ENCODE measurements around the gene NSUN3. TPM values are rescaled to one million over a fixed set of nuclear protein-coding genes. Genes with fewer than 3 reads are reported as not detected.
A peak's percentile ranks its signal among the peaks of the same experiment; 100 is the strongest.

NSUN3 gene
- total RNA-seq, 1 experiment from 2014 or later = 18.8 TPM

GRCh38 chr3:94065122-94065521 lies 2.3 kb downstream of the NSUN3 start:
- peak in 1 of 2 experiments; percentile 20 for DNase-seq
- H3K4me2 ChIP-seq = peak overlapping the region; percentile 88; the same call in 1 of the 2 replicates
- H3K4me1 ChIP-seq (replicated peaks; ENCODE audit: insufficient read depth) = peaks cover 19% of the 10 kb centered on the region
- no TSS peak for BruUV-seq (replicated peaks)
- no peaks in the 10 kb centered on the region for H3K9me3 ChIP-seq (ENCODE audit: insufficient read depth, low read depth)
- H3F3A ChIP-seq (ENCODE audit: insufficient read depth, low read depth) = peaks cover 23% of the 10 kb centered on the region; the same call in 1 of the 2 replicates
- no peak overlapping the region for H3K27ac ChIP-seq
- no peaks in the 10 kb centered on the region for H3K9me2 ChIP-seq (ENCODE audit: insufficient read depth)
- ChIA-PET CTCF (interaction anchor here (0.6 kb wide), 1 partner anchor 107 kb away, joined by 4 read pairs; no protein-coding TSS in a partner anchor), POLR2A (ENCODE audit: unreplicated experiment) (no interaction called here)
- H3K4me3 ChIP-seq = no peak overlapping the region
- H3K36me3 ChIP-seq (ENCODE audit: low read depth) = no peaks in the 10 kb centered on the region
- TF ChIP-seq EZH2 (IDR thresholded peaks at IDR 0.05; ENCODE audit: low read depth) (no peak), CTCF (conservative IDR thresholded peaks at IDR 0.05) (no peak)
- H3K27me3 ChIP-seq (ENCODE audit: insufficient read depth, low read depth) = no peaks in the 10 kb centered on the region
- H4K20me1 ChIP-seq (ENCODE audit: insufficient read depth) = no peaks in the 10 kb centered on the region
- intact Hi-C loops (cut with micrococcal nuclease; ENCODE audit: unreplicated experiment) = loop anchor here (10.0 kb wide), 1 partner anchor 210 kb away; no protein-coding TSS in a partner anchor
- H2AFZ ChIP-seq = no peak overlapping the region
- peaks cover 27% of the 10 kb centered on the region for H3K79me2 ChIP-seq (ENCODE audit: low read depth)

GRCh38 chr3:94065819-94066480 lies 3.1 kb downstream of the NSUN3 start:
- ChIA-PET CTCF (interaction anchor here (0.6 kb wide), 1 partner anchor 108 kb away, joined by 4 read pairs; no protein-coding TSS in a partner anchor), POLR2A (ENCODE audit: unreplicated experiment) (no interaction called here)
- TF ChIP-seq EZH2 (IDR thresholded peaks at IDR 0.05; ENCODE audit: low read depth) = no peak
- no peak for TF ChIP-seq CTCF (conservative IDR thresholded peaks at IDR 0.05)
- H3K4me1 ChIP-seq (replicated peaks; ENCODE audit: insufficient read depth) = peaks cover 19% of the 10 kb centered on the region
- no peak overlapping the region for H3K27ac ChIP-seq
- peak in 1 of 2 experiments; percentile 34 for DNase-seq
- intact Hi-C loops (cut with micrococcal nuclease; ENCODE audit: unreplicated experiment) = loop anchor here (10.0 kb wide), 1 partner anchor 211 kb away; no protein-coding TSS in a partner anchor
- H3K9me3 ChIP-seq (ENCODE audit: insufficient read depth, low read depth) = no peaks in the 10 kb centered on the region
- H4K20me1 ChIP-seq (ENCODE audit: insufficient read depth) = no peaks in the 10 kb centered on the region
- H2AFZ ChIP-seq = no peak overlapping the region
- no TSS peak for BruUV-seq (replicated peaks)
- no peak overlapping the region for H3K4me3 ChIP-seq
- no peaks in the 10 kb centered on the region for H3K36me3 ChIP-seq (ENCODE audit: low read depth)
- H3K9me2 ChIP-seq (ENCODE audit: insufficient read depth) = no peaks in the 10 kb centered on the region
- H3K4me2 ChIP-seq = no peak overlapping the region
- peaks cover 23% of the 10 kb centered on the region; the same call in 1 of the 2 replicates for H3F3A ChIP-seq (ENCODE audit: insufficient read depth, low read depth)
- peaks cover 27% of the 10 kb centered on the region for H3K79me2 ChIP-seq (ENCODE audit: low read depth)
- no peaks in the 10 kb centered on the region for H3K27me3 ChIP-seq (ENCODE audit: insufficient read depth, low read depth)

GRCh38 chr3:94066506-94067500 lies 3.9 kb downstream of the NSUN3 start:
- no TSS peak for BruUV-seq (replicated peaks)
- H3K4me2 ChIP-seq = no peak overlapping the region
- H3K27me3 ChIP-seq (ENCODE audit: insufficient read depth, low read depth) = no peaks in the 10 kb centered on the region
- H3K79me2 ChIP-seq (ENCODE audit: low read depth) = peaks cover 26% of the 10 kb centered on the region
- ChIA-PET POLR2A (ENCODE audit: unreplicated experiment) (no interaction called here), CTCF (no interaction called here)
- H3K36me3 ChIP-seq (ENCODE audit: low read depth) = no peaks in the 10 kb centered on the region
- peaks cover 21% of the 10 kb centered on the region; the same call in 1 of the 2 replicates for H3F3A ChIP-seq (ENCODE audit: insufficient read depth, low read depth)
- H4K20me1 ChIP-seq (ENCODE audit: insufficient read depth) = no peaks in the 10 kb centered on the region
- no peak overlapping the region for H3K27ac ChIP-seq
- peaks cover 16% of the 10 kb centered on the region for H3K4me1 ChIP-seq (replicated peaks; ENCODE audit: insufficient read depth)
- intact Hi-C loops (cut with micrococcal nuclease; ENCODE audit: unreplicated experiment) = loop anchor here (10.0 kb wide), 1 partner anchor 212 kb away; no protein-coding TSS in a partner anchor
- no peak for TF ChIP-seq EZH2 (IDR thresholded peaks at IDR 0.05; ENCODE audit: low read depth)
- TF ChIP-seq CTCF (conservative IDR thresholded peaks at IDR 0.05) = no peak
- no peaks in the 10 kb centered on the region for H3K9me2 ChIP-seq (ENCODE audit: insufficient read depth)
- no peak overlapping the region for H2AFZ ChIP-seq
- no peak overlapping the region for H3K4me3 ChIP-seq
- peak in 1 of 2 experiments; percentile 33 for DNase-seq
- H3K9me3 ChIP-seq (ENCODE audit: insufficient read depth, low read depth) = no peaks in the 10 kb centered on the region
